AG04450 (cell line): ENCODE data around the gene LTBR. TPM values are rescaled to one million over a fixed set of nuclear protein-coding genes. Genes with fewer than 3 reads are reported as not detected.

Experiments
- CTCF ChIA-PET: fragments of 300-600, 350-600 bp; formaldehyde crosslinking; extraction: SDS; loops from one replicate; lab custom pipeline; 2022; ENCODE audit warnings: antibody characterized with exemption, inconsistent platforms; lab: Charles Lee
- POLR2A ChIA-PET: fragments of 350-600 bp; formaldehyde crosslinking; extraction: SDS; loops from one replicate; lab custom pipeline; 2021; ENCODE audit warnings: antibody characterized with exemption, inconsistent platforms; lab: Yijun Ruan, JAX
- DNase-seq: peaks from one replicate; pipeline ENCODE4 v3.0.0-alpha.2; 2011; ENCODE audit warnings: low read depth, low spot score
- H3K27ac ChIP-seq: one replicate; pipeline ENCODE4 v1.5.1; 2012; ENCODE audit warnings: low read depth, low read length, control low read depth
- H3K27me3 ChIP-seq: one replicate; pipeline ENCODE4 v1.6.0; 2012; ENCODE audit warnings: low read length; ENCODE audit not compliant: control insufficient read depth, insufficient read depth
- H3K4me3 ChIP-seq: 2 replicates; pipeline ENCODE4 v1.5.1; 2011; ENCODE audit warnings: mild to moderate bottlenecking, low read depth, low read length, control low read depth
- H3K9me3 ChIP-seq: 2 replicates; pipeline ENCODE4 v1.5.1; 2012; ENCODE audit warnings: low read length; ENCODE audit not compliant: control insufficient read depth, insufficient read depth
- polyA plus RNA-seq: library from polyadenylated mRNA; depleted of rRNA; stranded (reverse); fragments of >200 nt; gene quantifications from 2 replicates; pipeline ENCODE4 v1.2.3, GENCODE V29; 2011
- TF ChIP-seq, protein P1 (sequence below): IDR thresholded peaks from 2 replicates; pipeline ENCODE4 v1.5.1; 2011; ENCODE audit warnings: low read depth, low read length, control low read depth, inconsistent platforms

Gene LTBR
- polyA plus RNA-seq, 1 experiment = 32.1 TPM

GRCh38 chr12:6428326-6428725 is 44.4 kb downstream of the LTBR start:
- ChIA-PET POLR2A (interaction anchor here (1.4 kb wide), 1 partner anchor 42 kb away, joined by 3 read pairs; the partner anchor contains the start of gene VAMP1), CTCF (interaction anchor here (7.1 kb wide), 1 partner anchor 37 kb away, joined by 87 read pairs; no protein-coding TSS in a partner anchor)
- Histone ChIP-seq H3K4me3 (no peak overlapping the region), H3K9me3 (no peaks in the 10 kb centered on the region; the same call in 1 of the 2 replicates), H3K27ac (no peak overlapping the region), H3K27me3 (no peaks in the 10 kb centered on the region)
- no peak for DNase-seq
- TF ChIP-seq, protein P1, sequence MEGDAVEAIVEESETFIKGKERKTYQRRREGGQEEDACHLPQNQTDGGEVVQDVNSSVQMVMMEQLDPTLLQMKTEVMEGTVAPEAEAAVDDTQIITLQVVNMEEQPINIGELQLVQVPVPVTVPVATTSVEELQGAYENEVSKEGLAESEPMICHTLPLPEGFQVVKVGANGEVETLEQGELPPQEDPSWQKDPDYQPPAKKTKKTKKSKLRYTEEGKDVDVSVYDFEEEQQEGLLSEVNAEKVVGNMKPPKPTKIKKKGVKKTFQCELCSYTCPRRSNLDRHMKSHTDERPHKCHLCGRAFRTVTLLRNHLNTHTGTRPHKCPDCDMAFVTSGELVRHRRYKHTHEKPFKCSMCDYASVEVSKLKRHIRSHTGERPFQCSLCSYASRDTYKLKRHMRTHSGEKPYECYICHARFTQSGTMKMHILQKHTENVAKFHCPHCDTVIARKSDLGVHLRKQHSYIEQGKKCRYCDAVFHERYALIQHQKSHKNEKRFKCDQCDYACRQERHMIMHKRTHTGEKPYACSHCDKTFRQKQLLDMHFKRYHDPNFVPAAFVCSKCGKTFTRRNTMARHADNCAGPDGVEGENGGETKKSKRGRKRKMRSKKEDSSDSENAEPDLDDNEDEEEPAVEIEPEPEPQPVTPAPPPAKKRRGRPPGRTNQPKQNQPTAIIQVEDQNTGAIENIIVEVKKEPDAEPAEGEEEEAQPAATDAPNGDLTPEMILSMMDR = no peak

GRCh38 chr12:6430124-6430989 is 46.4 kb downstream of the LTBR start:
- TF ChIP-seq, protein P1 = no peak
- ChIA-PET CTCF (interaction anchor here (0.5 kb wide), 1 partner anchor 58 kb away, joined by 4 read pairs; no protein-coding TSS in a partner anchor), POLR2A (no interaction called here)
- Histone ChIP-seq H3K27me3 (no peaks in the 10 kb centered on the region), H3K27ac (peak overlapping the region; percentile 94), H3K4me3 (peak overlapping the region; percentile 36), H3K9me3 (no peaks in the 10 kb centered on the region; the same call in 1 of the 2 replicates)
- DNase-seq = peak; percentile 93

DNA sequence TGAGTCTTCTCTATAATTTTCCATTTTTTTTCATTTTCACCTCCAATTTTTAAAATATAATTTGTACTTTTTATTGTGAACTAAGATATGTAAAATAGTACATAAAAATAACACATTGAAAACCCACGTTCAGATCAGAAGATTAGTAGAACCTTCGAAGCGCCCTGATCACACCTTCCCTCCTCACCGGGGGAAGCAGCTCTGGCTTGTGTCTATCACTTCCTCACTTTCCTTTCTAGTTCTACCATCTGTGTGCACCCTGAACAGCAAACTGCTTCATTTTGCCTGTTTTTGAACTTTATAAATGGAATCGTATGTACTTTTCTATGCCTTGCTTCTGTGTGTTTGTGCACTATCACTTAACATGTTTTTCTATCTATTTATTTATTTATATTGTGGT is 49.0 kb downstream of the LTBR start:
- CTCF ChIA-PET = interaction anchor here (2.6 kb wide), 1 partner anchor 33 kb away, joined by 17 read pairs; no protein-coding TSS in a partner anchor
- Histone ChIP-seq H3K4me3 (no peak overlapping the region), H3K27ac (no peak overlapping the region), H3K27me3 (no peaks in the 10 kb centered on the region), H3K9me3 (no peaks in the 10 kb centered on the region; the same call in 1 of the 2 replicates)
- TF ChIP-seq, protein P1 = no peak
- DNase-seq = no peak
- POLR2A ChIA-PET = no interaction called here

DNA sequence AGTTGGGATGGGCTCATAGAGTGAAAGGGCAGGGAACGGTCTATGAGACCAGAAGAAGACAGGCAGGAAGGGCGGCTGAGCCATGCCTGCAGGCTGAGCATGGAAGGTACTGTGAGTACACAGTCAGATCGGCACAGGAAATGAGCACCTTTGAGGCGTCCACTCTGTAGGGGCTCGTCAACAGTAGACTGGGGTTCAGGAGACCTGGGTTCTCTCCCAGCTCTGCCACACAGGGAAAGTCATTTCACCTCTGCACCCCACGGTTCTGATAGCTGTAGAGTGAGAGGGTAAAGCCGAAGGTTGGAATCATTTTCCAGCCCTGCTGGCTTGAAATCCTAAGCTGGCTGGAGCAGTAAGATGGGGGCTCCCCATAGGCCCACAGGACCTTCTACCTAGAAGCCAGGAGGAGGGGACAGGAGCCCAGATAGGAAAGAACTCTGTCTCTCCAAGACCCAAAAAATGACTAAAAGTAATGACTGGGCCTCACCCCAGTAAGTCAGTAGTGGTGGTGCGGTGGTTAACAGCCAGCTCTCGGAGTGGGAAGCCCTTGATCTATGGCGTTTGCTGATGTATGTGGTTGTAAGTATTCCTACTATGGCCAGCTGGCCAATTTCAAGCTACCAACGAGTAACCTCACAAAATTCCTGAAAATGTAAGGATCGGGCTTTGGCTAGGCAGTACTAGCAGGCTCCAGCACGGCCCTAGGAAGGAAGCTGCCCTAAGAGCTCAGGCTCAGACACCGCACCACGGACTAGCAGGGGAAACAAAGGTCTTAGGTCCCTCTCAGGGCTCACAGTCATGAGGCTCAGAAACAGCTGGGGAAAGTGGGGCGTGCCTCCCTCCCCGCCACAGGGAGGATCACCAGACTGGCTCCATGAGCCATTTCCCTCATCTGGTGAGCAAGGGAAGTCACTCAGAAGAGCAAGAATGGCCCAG is 50.5 kb downstream of the LTBR start:
- CTCF ChIA-PET = interaction anchor here (2.6 kb wide), 1 partner anchor 31 kb away, joined by 17 read pairs; no protein-coding TSS in a partner anchor
- Histone ChIP-seq H3K27me3 (no peaks in the 10 kb centered on the region), H3K27ac (peak overlapping the region; percentile 25), H3K4me3 (no peak overlapping the region), H3K9me3 (no peaks in the 10 kb centered on the region)
- DNase-seq = no peak
- TF ChIP-seq, protein P1 = no peak
- POLR2A ChIA-PET = interaction anchor here (0.5 to 2.1 kb wide), 4 partner anchors 8 to 35 kb away, joined by 3 to 6 read pairs (median 3); no protein-coding TSS in a partner anchor
